SH-SY5Y (cell line): Measurements from ENCODE around the gene DHX57.

ENCODE experiments used
- GATA2 ChIP-seq: IDR thresholded peaks from 2 replicates; pipeline ENCODE4 v1.6.1; 2011; ENCODE audit warnings: mild to moderate bottlenecking, low read depth, low read length
- GATA3 ChIP-seq: IDR thresholded peaks from 2 replicates; pipeline ENCODE4 v1.6.1; 2011; ENCODE audit warnings: low read depth, mild to moderate bottlenecking, low read length, moderate library complexity

- TF ChIP-seq GATA2, result no peak
- TF ChIP-seq GATA3, result no peak
Measured at GRCh38 chr2:38748943-38749804, 126.6 kb downstream of the DHX57 start.
